Suprapubic skin (tissue), 4 donors: Measurements from ENCODE around the gene RFC4. TPM values are rescaled to one million over a fixed set of nuclear protein-coding genes. Genes with fewer than 3 reads are reported as not detected.

Experiments
- DNase-seq, 2 donors: peaks; one replicate each; pipeline ENCODE4 v3.0.0-alpha.2; 2019; ENCODE audit warnings: low spot score in 2 of 2
- H3K27ac ChIP-seq: fragments of 200-600 bp; sonication (generic); one replicate; pipeline ENCODE4 v1.5.1; 2019
- H3K27me3 ChIP-seq: fragments of 200-600 bp; sonication (generic); one replicate; pipeline ENCODE4 v1.5.1; 2019
- H3K36me3 ChIP-seq: fragments of 200-600 bp; sonication (generic); one replicate; pipeline ENCODE4 v1.5.1; 2019
- H3K4me1 ChIP-seq: fragments of 200-600 bp; sonication (generic); one replicate; pipeline ENCODE4 v1.5.1; 2019
- H3K4me3 ChIP-seq: fragments of 200-600 bp; sonication (generic); one replicate; pipeline ENCODE4 v1.5.1; 2019; ENCODE audit warnings: mild to moderate bottlenecking
- H3K9me3 ChIP-seq: fragments of 200-600 bp; sonication (generic); one replicate; pipeline ENCODE4 v1.5.1; 2019
- EP300 ChIP-seq: sonication (generic); formaldehyde crosslinking; IDR thresholded peaks from one replicate; pipeline ENCODE4 v1.6.1; 2017; ENCODE audit warnings: antibody characterized with exemption
- POLR2A ChIP-seq, 2 donors: fragments of 450-650 bp; IDR thresholded peaks; one replicate each; pipeline ENCODE4 v1.6.1; 2017; ENCODE audit warnings: antibody characterized with exemption in 2 of 2, mild to moderate bottlenecking in 2 of 2, moderate library complexity in 2 of 2
- POLR2AphosphoS5 ChIP-seq, 3 donors: sonication (generic); formaldehyde crosslinking; IDR thresholded peaks; one replicate each; pipeline ENCODE4 v1.6.1; 2017; ENCODE audit warnings: antibody characterized with exemption in 3 of 3
- WGBS: methylation state at CpG from one replicate; pipeline ENCODE4 v1.1.5; 2018; 5-methylcytosine and 5-hydroxymethylcytosine counted together
- total RNA-seq, 4 donors: library from RNA; depleted of rRNA; stranded (reverse); fragments of >200 nt; gene quantifications; one replicate each; pipeline ENCODE4 v1.1.0, GENCODE V29; 2016
- TF ChIP-seq, protein P1 (sequence below), 2 donors: fragments of 200-600 bp in 1 of 2; fragments of 450-650 bp in 1 of 2; sonication (generic) in 1 of 2; IDR thresholded peaks; one replicate each; pipeline ENCODE4 v1.5.1; 2016 to 2019; ENCODE audit warnings: antibody characterized with exemption in 2 of 2, mild to moderate bottlenecking in 1 of 2, moderate library complexity in 1 of 2

RFC4 gene
- total RNA-seq, 4 donors from 2014 or later = 9.6 to 22.3 (median 15.8) TPM

DNA sequence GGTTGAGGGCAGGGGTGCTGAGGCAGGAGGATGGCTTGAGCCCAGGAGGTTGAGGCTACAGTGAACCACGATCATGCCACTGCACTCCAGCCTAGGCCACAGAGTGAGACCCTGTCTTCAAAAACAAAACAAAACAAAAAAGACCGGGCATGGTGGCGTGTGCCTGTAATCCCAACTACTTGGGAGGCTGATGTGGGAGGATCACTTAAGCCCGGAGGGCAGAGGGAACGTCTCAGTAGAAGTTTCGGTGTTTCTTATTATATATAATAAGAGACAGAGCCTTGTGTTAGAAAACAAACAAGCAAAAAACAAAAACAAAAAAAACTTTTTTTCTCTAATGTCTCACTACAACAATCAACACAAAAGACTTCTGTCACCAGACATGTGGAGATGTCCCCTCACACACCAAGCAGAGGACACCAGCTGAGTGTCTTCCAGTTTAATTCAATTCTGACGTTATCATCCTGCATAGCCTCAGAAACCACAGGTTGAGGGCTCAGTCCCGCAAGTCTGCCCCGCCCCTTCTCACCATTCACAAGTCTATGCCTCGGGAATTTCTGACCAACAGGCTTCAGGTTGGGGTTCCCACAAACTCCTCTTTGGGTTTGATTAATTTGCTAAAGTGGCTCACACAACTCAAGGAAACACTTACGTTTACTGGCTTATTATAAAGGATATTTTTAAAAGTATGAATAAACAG lies 46.9 kb downstream of the RFC4 start:
- H3K9me3 ChIP-seq = no peaks in the 10 kb centered on the region
- TF ChIP-seq EP300 (no peak), POLR2A (IDR thresholded peaks at IDR 0.05) (no peak)
- WGBS = 85% methylated on average over 11 of the region's 11 CpGs
- no peak overlapping the region for H3K4me3 ChIP-seq
- DNase-seq = no peak
- H3K4me1 ChIP-seq = no peaks in the 10 kb centered on the region
- no peaks in the 10 kb centered on the region for H3K36me3 ChIP-seq
- H3K27me3 ChIP-seq = no peaks in the 10 kb centered on the region
- H3K27ac ChIP-seq = no peak overlapping the region

DNA sequence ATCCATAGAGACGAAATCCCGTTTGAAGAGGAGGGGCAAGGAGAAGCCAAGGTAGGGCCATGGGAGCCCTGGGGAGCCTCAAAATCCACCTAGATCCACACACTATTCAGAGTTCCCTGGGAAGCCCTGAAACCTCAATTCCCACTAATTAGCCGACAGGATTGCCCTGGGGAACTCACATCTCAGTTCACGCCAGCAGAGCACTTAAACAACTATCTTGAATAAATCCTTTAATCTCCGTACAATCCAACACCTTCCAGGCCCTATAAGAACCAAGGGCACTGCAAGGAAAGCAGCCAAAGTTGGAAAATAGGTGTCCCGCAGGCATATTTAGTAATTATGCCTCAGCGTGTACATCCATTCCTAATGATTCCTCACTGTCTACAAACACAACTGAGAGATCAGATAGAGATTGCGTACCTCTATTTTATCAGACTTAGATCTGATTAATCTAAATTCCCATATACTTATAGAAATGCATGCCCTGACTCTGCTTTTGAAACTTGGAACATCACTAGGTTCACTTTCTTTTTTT lies 48.5 kb downstream of the RFC4 start:
- TF ChIP-seq POLR2AphosphoS5 (IDR thresholded peaks at IDR 0.05) (no peak), POLR2A (IDR thresholded peaks at IDR 0.05) (no peak), EP300 (no peak)
- TF ChIP-seq, protein P1, sequence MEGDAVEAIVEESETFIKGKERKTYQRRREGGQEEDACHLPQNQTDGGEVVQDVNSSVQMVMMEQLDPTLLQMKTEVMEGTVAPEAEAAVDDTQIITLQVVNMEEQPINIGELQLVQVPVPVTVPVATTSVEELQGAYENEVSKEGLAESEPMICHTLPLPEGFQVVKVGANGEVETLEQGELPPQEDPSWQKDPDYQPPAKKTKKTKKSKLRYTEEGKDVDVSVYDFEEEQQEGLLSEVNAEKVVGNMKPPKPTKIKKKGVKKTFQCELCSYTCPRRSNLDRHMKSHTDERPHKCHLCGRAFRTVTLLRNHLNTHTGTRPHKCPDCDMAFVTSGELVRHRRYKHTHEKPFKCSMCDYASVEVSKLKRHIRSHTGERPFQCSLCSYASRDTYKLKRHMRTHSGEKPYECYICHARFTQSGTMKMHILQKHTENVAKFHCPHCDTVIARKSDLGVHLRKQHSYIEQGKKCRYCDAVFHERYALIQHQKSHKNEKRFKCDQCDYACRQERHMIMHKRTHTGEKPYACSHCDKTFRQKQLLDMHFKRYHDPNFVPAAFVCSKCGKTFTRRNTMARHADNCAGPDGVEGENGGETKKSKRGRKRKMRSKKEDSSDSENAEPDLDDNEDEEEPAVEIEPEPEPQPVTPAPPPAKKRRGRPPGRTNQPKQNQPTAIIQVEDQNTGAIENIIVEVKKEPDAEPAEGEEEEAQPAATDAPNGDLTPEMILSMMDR (IDR thresholded peaks at IDR 0.05) = no peak
- no peak for DNase-seq
- WGBS = 52% methylated on average over 8 of the region's 8 CpGs
- no peaks in the 10 kb centered on the region for H3K27me3 ChIP-seq
- H3K36me3 ChIP-seq = no peaks in the 10 kb centered on the region
- no peak overlapping the region for H3K4me3 ChIP-seq
- no peak overlapping the region for H3K27ac ChIP-seq
- no peaks in the 10 kb centered on the region for H3K9me3 ChIP-seq
- H3K4me1 ChIP-seq = peaks cover 7% of the 10 kb centered on the region

DNA sequence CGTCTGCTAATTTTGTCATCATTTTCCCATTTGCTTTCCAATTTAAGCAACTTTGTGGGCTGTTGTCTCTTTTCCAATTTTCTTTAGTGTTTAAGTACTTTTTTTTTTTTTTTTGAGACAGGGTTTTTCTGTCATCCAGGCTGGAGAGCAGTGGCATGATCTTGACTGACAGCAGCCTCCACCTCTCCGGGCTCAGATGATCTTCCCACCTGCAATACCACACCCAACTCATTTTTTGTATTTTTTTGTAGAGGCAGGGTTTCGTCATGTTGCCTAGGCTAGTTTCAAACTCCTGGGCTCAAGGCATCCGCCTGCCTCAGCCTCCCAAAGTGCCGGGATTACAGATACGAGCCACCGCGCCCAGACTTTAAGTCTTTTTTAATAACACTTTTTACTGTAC lies 49.1 kb downstream of the RFC4 start:
- no peak for TF ChIP-seq POLR2AphosphoS5 (IDR thresholded peaks at IDR 0.05)
- TF ChIP-seq POLR2A (IDR thresholded peaks at IDR 0.05) = no peak
- TF ChIP-seq, protein P1 (IDR thresholded peaks at IDR 0.05) = no peak
- no peak for TF ChIP-seq EP300
- no peaks in the 10 kb centered on the region for H3K36me3 ChIP-seq
- no peak overlapping the region for H3K4me3 ChIP-seq
- no peaks in the 10 kb centered on the region for H3K27me3 ChIP-seq
- no peak for DNase-seq
- peaks cover 7% of the 10 kb centered on the region for H3K4me1 ChIP-seq
- H3K9me3 ChIP-seq = no peaks in the 10 kb centered on the region
- 56% methylated on average over 8 of the region's 8 CpGs for WGBS
- H3K27ac ChIP-seq = no peak overlapping the region

GRCh38 chr3:186754871-186755270 lies 51.4 kb downstream of the RFC4 start:
- peaks cover 7% of the 10 kb centered on the region for H3K4me1 ChIP-seq
- TF ChIP-seq, protein P1 (IDR thresholded peaks at IDR 0.05) = no peak
- TF ChIP-seq EP300 (no peak), POLR2A (IDR thresholded peaks at IDR 0.05) (no peak), POLR2AphosphoS5 (IDR thresholded peaks at IDR 0.05) (no peak)
- no peak overlapping the region for H3K4me3 ChIP-seq
- no peaks in the 10 kb centered on the region for H3K9me3 ChIP-seq
- 92% methylated on average over 5 of the region's 5 CpGs for WGBS
- H3K36me3 ChIP-seq = no peaks in the 10 kb centered on the region
- H3K27ac ChIP-seq = no peak overlapping the region
- no peak for DNase-seq
- H3K27me3 ChIP-seq = no peaks in the 10 kb centered on the region

GRCh38 chr3:186754006-186754405 lies 52.3 kb downstream of the RFC4 start:
- H3K9me3 ChIP-seq = no peaks in the 10 kb centered on the region
- DNase-seq = no peak
- H3K4me3 ChIP-seq = no peak overlapping the region
- H3K36me3 ChIP-seq = no peaks in the 10 kb centered on the region
- peaks cover 7% of the 10 kb centered on the region for H3K4me1 ChIP-seq
- no peak for TF ChIP-seq POLR2A (IDR thresholded peaks at IDR 0.05)
- no peak for TF ChIP-seq EP300
- H3K27ac ChIP-seq = no peak overlapping the region
- no peaks in the 10 kb centered on the region for H3K27me3 ChIP-seq
- 60% methylated on average over 7 of the region's 7 CpGs for WGBS

GRCh38 chr3:186751480-186751879 lies 54.8 kb downstream of the RFC4 start:
- no peak for TF ChIP-seq POLR2A (IDR thresholded peaks at IDR 0.05)
- no peak for TF ChIP-seq POLR2AphosphoS5 (IDR thresholded peaks at IDR 0.05)
- TF ChIP-seq EP300 = no peak
- TF ChIP-seq, protein P1 (IDR thresholded peaks at IDR 0.05) = no peak
- no peaks in the 10 kb centered on the region for H3K36me3 ChIP-seq
- no peak overlapping the region for H3K4me3 ChIP-seq
- H3K9me3 ChIP-seq = no peaks in the 10 kb centered on the region
- H3K27ac ChIP-seq = no peak overlapping the region
- H3K4me1 ChIP-seq = peaks cover 7% of the 10 kb centered on the region
- 70% methylated on average over 3 of the region's 3 CpGs for WGBS
- DNase-seq = no peak
- H3K27me3 ChIP-seq = no peaks in the 10 kb centered on the region
